Esophagus squamous epithelium (tissue), 4 donors: ENCODE results near the gene XG.

ENCODE experiments used
- POLR2A ChIP-seq, 4 donors: fragments of 450-650 bp; IDR thresholded peaks; one replicate each; pipeline ENCODE4 v1.6.1; 2017; ENCODE audit warnings: antibody characterized with exemption in 4 of 4, mild to moderate bottlenecking in 4 of 4, moderate library complexity in 3 of 4
- TF ChIP-seq, protein P1 (sequence below), 6 experiments: fragments of 450-650 bp in 4 of 6; fragments of 200-600 bp in 2 of 6; sonication (generic) in 2 of 6; IDR thresholded peaks; one replicate each; pipeline ENCODE4 v1.5.1; 2016 to 2019; ENCODE audit warnings: antibody characterized with exemption in 6 of 6, mild to moderate bottlenecking in 4 of 6, moderate library complexity in 4 of 6

DNA sequence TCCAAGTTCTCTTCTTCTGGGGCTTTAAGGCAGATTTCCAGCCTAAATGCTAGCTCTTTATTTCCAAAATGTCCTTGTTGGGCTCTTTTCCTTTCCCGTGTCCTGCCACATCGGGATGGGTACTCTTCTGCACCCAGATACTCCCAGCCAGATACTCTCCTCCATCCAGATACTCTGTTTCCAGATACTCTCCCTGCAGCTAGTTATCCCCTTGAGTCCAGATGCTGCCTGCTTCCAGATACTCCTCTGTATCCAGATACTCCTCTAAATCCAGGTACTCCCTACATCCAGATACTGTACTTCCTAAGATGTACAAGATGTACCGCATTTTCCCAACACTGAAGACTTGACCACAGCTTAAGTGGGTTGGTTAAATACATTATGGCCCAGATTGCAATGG lies 10.5 kb upstream of the XG start:
- TF ChIP-seq, protein P1, sequence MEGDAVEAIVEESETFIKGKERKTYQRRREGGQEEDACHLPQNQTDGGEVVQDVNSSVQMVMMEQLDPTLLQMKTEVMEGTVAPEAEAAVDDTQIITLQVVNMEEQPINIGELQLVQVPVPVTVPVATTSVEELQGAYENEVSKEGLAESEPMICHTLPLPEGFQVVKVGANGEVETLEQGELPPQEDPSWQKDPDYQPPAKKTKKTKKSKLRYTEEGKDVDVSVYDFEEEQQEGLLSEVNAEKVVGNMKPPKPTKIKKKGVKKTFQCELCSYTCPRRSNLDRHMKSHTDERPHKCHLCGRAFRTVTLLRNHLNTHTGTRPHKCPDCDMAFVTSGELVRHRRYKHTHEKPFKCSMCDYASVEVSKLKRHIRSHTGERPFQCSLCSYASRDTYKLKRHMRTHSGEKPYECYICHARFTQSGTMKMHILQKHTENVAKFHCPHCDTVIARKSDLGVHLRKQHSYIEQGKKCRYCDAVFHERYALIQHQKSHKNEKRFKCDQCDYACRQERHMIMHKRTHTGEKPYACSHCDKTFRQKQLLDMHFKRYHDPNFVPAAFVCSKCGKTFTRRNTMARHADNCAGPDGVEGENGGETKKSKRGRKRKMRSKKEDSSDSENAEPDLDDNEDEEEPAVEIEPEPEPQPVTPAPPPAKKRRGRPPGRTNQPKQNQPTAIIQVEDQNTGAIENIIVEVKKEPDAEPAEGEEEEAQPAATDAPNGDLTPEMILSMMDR (IDR thresholded peaks at IDR 0.05), result no peak
- no peak for TF ChIP-seq POLR2A (IDR thresholded peaks at IDR 0.05)
